Astrocyte (in vitro differentiated cells and primary cell): ENCODE results near the gene FSTL3. TPM values are rescaled to one million over a fixed set of nuclear protein-coding genes. Genes with fewer than 3 reads are reported as not detected.

ENCODE experiments used
- DNase-seq: peaks from one replicate; pipeline ENCODE4 v3.0.0-alpha.2; 2010; ENCODE audit warnings: low read depth
- FAIRE-seq: peaks from 2 replicates; lab custom pipeline; 2011; peaks lifted over from hg19 to GRCh38; lab: Jason Lieb, UNC
- H2AFZ ChIP-seq: 2 replicates; pipeline ENCODE4 v1.6.0; 2012; ENCODE audit warnings: low read depth, low read length, inconsistent platforms
- H3K27ac ChIP-seq: 2 replicates; pipeline ENCODE4 v1.5.1; 2011; ENCODE audit warnings: low read depth, low read length, inconsistent platforms
- H3K27me3 ChIP-seq: 2 replicates; pipeline ENCODE4 v1.6.0; 2011; ENCODE audit warnings: low read length, inconsistent platforms; ENCODE audit not compliant: insufficient read depth
- H3K36me3 ChIP-seq: 2 replicates; pipeline ENCODE4 v1.5.1; 2011; ENCODE audit warnings: low read length, inconsistent platforms; ENCODE audit not compliant: insufficient read depth
- H3K4me1 ChIP-seq: 2 replicates; pipeline ENCODE4 v1.5.1; 2011; ENCODE audit warnings: low read length, inconsistent platforms; ENCODE audit not compliant: insufficient read depth
- H3K4me2 ChIP-seq: 2 replicates; pipeline ENCODE4 v1.6.0; 2012; ENCODE audit warnings: low read length, inconsistent platforms
- H3K4me3 ChIP-seq: 2 replicates; pipeline ENCODE4 v1.5.1; 2011; ENCODE audit warnings: low read depth, mild to moderate bottlenecking, low read length, inconsistent platforms; ENCODE audit not compliant: insufficient read depth
- H3K79me2 ChIP-seq: 2 replicates; pipeline ENCODE4 v1.6.0; 2012; ENCODE audit warnings: mild to moderate bottlenecking, low read length, inconsistent platforms; ENCODE audit not compliant: insufficient read depth
- H3K9ac ChIP-seq: 2 replicates; pipeline ENCODE4 v1.6.0; 2012; ENCODE audit warnings: mild to moderate bottlenecking, low read length, inconsistent platforms
- H3K9me3 ChIP-seq: 2 replicates; pipeline ENCODE4 v1.5.1; 2012; ENCODE audit warnings: low read depth, mild to moderate bottlenecking, low read length, inconsistent platforms; ENCODE audit not compliant: insufficient read depth
- H4K20me1 ChIP-seq: 2 replicates; pipeline ENCODE4 v1.6.0; 2012; ENCODE audit warnings: low read length, inconsistent platforms; ENCODE audit not compliant: insufficient read depth
- H3K27ac Mint-ChIP-seq: one replicate; pipeline ENCODE4 v1.8.0; 2021; ENCODE audit warnings: mild to moderate bottlenecking, mixed read lengths; ENCODE audit not compliant: unreplicated experiment
- H3K27me3 Mint-ChIP-seq: one replicate; pipeline ENCODE4 v1.8.0; 2021; ENCODE audit warnings: low read depth, mixed read lengths; ENCODE audit not compliant: unreplicated experiment
- H3K36me3 Mint-ChIP-seq: one replicate; pipeline ENCODE4 v1.8.0; 2021; ENCODE audit warnings: low read depth, mixed read lengths; ENCODE audit not compliant: unreplicated experiment
- H3K4me1 Mint-ChIP-seq: one replicate; pipeline ENCODE4 v1.8.0; 2021; ENCODE audit warnings: low read depth, mixed read lengths; ENCODE audit not compliant: unreplicated experiment
- H3K4me3 Mint-ChIP-seq: one replicate; pipeline ENCODE4 v1.8.0; 2021; ENCODE audit warnings: mild to moderate bottlenecking, moderate library complexity, mixed read lengths; ENCODE audit not compliant: unreplicated experiment
- H3K9me3 Mint-ChIP-seq: one replicate; pipeline ENCODE4 v1.8.0; 2021; ENCODE audit warnings: mild to moderate bottlenecking, mixed read lengths; ENCODE audit not compliant: unreplicated experiment
- CTCF ChIP-seq: IDR thresholded peaks from 2 replicates; pipeline ENCODE4 v1.5.1; 2011; ENCODE audit warnings: low read depth, mild to moderate bottlenecking, inconsistent platforms, low read length, moderate library complexity; ENCODE audit not compliant: insufficient read depth
- EZH2 ChIP-seq: IDR thresholded peaks from 2 replicates; pipeline ENCODE4 v1.6.1; 2012; ENCODE audit warnings: mild to moderate bottlenecking, low read length, inconsistent platforms; ENCODE audit not compliant: insufficient read depth
- total RNA-seq: library from RNA; stranded (reverse); gene quantifications from 2 replicates; pipeline ENCODE4 v1.2.1, GENCODE V29; 2021

FSTL3 gene
- total RNA-seq, 1 donor from 2014 or later: 72.0 TPM

GRCh38 chr19:648904-649801, 27.0 kb upstream of the FSTL3 start:
- no peak overlapping the region for H2AFZ ChIP-seq
- no peak for TF ChIP-seq CTCF
- no peak for TF ChIP-seq EZH2
- H3K27ac ChIP-seq: no peak overlapping the region
- H3K9ac ChIP-seq: no peak overlapping the region
- DNase-seq (no peak), FAIRE-seq (no peak)
- Mint-ChIP-seq H3K36me3 (peaks cover 2% of the 10 kb centered on the region), H3K9me3 (no peaks in the 10 kb centered on the region), H3K4me1 (no peaks in the 10 kb centered on the region), H3K4me3 (no peak overlapping the region), H3K27ac (no peak overlapping the region), H3K27me3 (no peaks in the 10 kb centered on the region)
- H3K79me2 ChIP-seq: peaks cover 31% of the 10 kb centered on the region
- H3K9me3 ChIP-seq: no peaks in the 10 kb centered on the region
- H3K4me2 ChIP-seq: no peak overlapping the region
- no peaks in the 10 kb centered on the region for H3K27me3 ChIP-seq
- peaks cover 2% of the 10 kb centered on the region for H3K36me3 ChIP-seq
- H3K4me3 ChIP-seq: no peak overlapping the region
- H4K20me1 ChIP-seq: peaks cover 26% of the 10 kb centered on the region
- no peaks in the 10 kb centered on the region for H3K4me1 ChIP-seq

GRCh38 chr19:650121-650520, 26.1 kb upstream of the FSTL3 start:
- no peak for DNase-seq
- Mint-ChIP-seq H3K27me3 (no peaks in the 10 kb centered on the region), H3K4me1 (peaks cover 4% of the 10 kb centered on the region), H3K9me3 (no peaks in the 10 kb centered on the region), H3K36me3 (peaks cover 2% of the 10 kb centered on the region), H3K27ac (no peak overlapping the region), H3K4me3 (no peak overlapping the region)
- no peak overlapping the region for H3K9ac ChIP-seq
- peaks cover 39% of the 10 kb centered on the region for H3K79me2 ChIP-seq
- no peak overlapping the region for H2AFZ ChIP-seq
- H3K9me3 ChIP-seq: no peaks in the 10 kb centered on the region
- H3K4me2 ChIP-seq: no peak overlapping the region
- no peak overlapping the region for H3K4me3 ChIP-seq
- H3K36me3 ChIP-seq: peaks cover 4% of the 10 kb centered on the region
- H3K27ac ChIP-seq: no peak overlapping the region
- FAIRE-seq: no peak
- H3K4me1 ChIP-seq: no peaks in the 10 kb centered on the region
- H4K20me1 ChIP-seq: peaks cover 29% of the 10 kb centered on the region
- TF ChIP-seq CTCF (no peak), EZH2 (no peak)
- H3K27me3 ChIP-seq: no peaks in the 10 kb centered on the region

GRCh38 chr19:651114-651818, 24.9 kb upstream of the FSTL3 start:
- Histone ChIP-seq H3K27me3 (no peaks in the 10 kb centered on the region), H3K79me2 (peaks cover 50% of the 10 kb centered on the region), H2AFZ (no peak overlapping the region), H4K20me1 (peaks cover 40% of the 10 kb centered on the region), H3K27ac (no peak overlapping the region), H3K9ac (no peak overlapping the region), H3K36me3 (peaks cover 4% of the 10 kb centered on the region), H3K9me3 (no peaks in the 10 kb centered on the region), H3K4me2 (no peak overlapping the region), H3K4me3 (no peak overlapping the region), H3K4me1 (no peaks in the 10 kb centered on the region)
- no peak overlapping the region for H3K27ac Mint-ChIP-seq
- H3K27me3 Mint-ChIP-seq: no peaks in the 10 kb centered on the region
- peaks cover under 1% of the 10 kb centered on the region for H3K36me3 Mint-ChIP-seq
- no peaks in the 10 kb centered on the region for H3K9me3 Mint-ChIP-seq
- TF ChIP-seq CTCF: no peak
- TF ChIP-seq EZH2: no peak
- DNase-seq (no peak), FAIRE-seq (no peak)
- no peak overlapping the region for H3K4me3 Mint-ChIP-seq
- peaks cover 5% of the 10 kb centered on the region for H3K4me1 Mint-ChIP-seq
